NCI-H2029 treated with DMSO at 0.1 percent for 48 hours (cell line): ENCODE measurements around the gene HACE1.
A peak's percentile ranks its signal among the peaks of the same experiment; 100 is the strongest.
"Not testable (repeated sequence)": the region's sequence is repeated elsewhere in the genome, so short reads cannot be mapped to it uniquely, and the experiment has no call there.

ENCODE experiments used
- DNase-seq: peaks from one replicate; lab custom pipeline; 2025; lab: John Stamatoyannopoulos, UW

Gene HACE1, protein sequence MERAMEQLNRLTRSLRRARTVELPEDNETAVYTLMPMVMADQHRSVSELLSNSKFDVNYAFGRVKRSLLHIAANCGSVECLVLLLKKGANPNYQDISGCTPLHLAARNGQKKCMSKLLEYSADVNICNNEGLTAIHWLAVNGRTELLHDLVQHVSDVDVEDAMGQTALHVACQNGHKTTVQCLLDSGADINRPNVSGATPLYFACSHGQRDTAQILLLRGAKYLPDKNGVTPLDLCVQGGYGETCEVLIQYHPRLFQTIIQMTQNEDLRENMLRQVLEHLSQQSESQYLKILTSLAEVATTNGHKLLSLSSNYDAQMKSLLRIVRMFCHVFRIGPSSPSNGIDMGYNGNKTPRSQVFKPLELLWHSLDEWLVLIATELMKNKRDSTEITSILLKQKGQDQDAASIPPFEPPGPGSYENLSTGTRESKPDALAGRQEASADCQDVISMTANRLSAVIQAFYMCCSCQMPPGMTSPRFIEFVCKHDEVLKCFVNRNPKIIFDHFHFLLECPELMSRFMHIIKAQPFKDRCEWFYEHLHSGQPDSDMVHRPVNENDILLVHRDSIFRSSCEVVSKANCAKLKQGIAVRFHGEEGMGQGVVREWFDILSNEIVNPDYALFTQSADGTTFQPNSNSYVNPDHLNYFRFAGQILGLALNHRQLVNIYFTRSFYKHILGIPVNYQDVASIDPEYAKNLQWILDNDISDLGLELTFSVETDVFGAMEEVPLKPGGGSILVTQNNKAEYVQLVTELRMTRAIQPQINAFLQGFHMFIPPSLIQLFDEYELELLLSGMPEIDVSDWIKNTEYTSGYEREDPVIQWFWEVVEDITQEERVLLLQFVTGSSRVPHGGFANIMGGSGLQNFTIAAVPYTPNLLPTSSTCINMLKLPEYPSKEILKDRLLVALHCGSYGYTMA

DNA sequence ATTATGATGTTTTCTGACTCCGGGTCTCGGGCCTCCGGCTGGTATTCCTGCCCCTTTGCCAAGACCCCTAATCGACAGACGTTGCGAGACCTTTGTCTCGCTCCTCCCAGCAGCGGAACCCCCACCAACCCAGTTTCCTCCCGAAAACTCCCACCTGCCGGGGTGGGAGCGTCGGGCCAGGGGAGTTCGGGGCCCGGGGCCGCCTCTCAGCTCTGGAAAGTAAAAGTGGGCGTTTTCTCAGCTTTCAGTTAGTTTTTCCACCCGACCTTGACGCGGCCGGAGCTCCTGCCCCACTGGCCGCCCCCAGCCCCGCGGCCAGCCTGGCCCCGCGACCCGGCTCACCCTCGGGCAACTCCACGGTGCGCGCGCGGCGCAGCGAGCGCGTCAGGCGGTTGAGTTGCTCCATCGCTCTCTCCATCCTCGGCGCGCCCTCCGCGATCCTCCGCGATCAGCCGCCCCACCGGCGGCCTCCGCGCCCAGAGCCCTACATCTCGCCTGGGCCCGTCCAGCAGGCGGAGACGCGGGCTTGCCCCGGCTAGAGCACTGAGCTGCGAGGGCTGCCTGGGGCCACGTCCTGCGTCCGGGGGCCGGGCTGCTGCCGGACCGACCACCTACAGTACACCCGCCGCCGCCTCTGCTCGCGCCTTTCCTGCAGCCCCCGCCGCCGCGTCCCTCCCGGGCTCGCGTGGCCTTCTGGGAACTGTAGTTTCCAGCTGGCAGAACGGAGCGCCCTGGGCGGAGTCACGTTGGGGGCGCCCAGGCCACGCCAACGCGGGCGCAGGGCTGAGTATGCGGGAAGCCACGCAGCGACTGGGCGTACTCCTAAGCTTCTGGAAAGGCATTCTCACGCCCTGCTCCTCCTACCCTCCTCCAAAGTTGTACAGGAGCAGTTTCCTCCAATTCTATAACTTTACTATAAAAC, at the start of gene HACE1:
Gene HACE1 (minus strand): TSS at position 695 of the 922 bp plus-strand sequence. CDS start 277 bp downstream, at position 418.
- DNase-seq, result peak; percentile 79

DNA sequence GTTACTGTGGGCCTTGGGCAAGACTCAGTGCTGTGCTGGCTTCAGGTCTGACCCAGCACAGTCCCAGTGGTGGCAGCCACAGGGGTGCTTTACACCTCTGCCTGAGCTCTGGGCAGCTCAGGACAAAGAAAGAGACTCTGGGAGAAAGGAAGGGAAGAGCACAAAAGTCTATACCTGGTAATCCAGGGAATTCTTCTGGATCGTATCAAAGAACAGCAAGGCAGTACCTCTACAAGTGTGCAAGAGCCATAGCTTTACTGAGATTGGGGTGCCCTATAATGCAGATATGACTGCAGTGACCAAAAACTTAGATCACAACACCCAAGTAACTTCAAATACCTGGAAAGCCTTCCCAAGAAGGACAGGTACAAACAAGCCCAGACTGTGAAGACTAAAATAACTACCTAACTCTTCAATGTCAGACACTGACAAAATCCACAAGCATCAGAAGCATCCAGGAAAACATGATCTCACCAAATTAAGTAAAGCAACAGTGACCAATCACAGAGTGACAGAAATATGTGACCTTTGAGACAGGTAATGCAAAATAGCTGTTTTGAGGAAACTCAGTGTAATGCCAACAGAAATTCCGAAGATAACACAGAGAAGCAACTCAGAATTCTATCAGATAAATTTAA, 49.3 kb upstream of the HACE1 start:
- no peak for DNase-seq

DNA sequence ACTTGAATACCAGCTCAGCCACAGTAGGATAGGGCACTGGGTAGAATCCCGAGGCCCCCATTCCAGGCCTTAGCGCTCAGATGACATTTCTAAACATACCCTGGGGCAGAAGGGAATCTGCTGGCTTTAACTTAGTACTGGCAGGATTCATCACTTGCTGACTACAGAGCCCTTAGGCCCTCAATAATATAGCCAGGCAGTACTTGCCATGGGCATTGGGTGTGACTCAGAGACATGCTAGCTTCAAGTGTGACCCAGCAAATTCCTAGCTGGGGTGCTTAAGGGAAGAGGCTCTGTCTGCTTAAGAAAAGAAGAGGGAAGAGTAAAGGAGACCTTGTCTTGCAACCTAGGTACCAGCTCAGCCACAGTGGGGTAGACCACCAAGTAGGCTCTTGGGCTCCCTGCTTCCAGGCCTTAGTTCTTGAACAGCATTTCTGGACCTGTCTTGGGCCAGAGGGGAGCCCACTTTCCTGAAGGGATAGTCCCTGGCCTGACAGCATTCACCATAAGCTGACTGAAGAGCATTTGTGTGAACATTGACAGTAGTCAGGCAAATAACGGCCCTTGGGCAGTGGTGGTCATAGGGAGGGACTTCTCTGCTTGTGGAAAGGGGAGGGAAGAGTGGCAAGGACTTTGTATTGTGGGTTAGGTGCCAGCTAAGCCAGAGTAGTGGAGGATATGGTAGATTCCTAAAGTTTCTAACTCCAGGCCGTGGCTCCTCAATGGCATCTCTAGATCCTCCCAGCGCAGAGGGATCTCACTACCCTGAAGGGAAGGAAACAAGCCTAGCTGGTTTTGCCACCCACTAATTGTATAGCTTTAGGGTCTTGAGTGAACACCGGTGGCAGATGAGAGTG, 48.5 kb upstream of the HACE1 start:
- DNase-seq, result no peak

DNA sequence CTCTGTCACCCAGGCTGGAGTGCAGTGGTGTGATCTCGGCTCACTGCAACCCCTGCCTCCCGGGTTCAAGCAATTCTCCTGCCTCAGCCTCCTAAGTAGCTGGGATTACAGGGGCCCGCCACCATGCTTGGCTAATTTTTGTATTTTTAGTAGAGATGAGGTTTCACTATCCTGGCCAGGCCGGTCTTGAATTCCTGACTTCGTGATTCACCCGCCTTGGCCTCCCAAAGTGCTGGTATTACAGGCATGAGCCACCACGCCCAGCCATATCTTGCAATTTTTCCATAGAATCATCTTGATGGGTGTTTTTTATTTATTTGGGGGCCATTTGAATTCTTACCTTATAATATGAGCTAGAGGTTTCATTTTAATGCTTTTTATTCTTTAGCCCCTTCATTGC, 39.2 kb upstream of the HACE1 start:
- not testable (repeated sequence) for DNase-seq

DNA sequence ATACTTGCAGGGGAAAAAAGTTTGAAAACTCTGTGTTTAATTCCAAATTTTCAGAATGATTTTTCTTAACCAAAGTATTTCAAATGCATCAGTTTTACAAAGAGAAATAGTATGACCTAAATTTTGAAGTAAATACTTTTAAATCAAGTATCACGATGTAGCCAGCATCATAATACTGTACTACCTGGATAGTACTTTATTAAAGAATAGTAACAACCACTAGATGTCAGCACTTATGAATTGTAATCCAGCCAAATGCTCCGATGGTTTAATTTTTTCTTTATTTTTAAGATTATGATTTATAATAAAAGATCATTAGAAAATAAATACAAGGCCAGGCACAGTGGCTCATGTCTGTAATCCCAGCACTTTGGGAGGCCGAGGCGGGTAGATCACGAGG, 37.2 kb upstream of the HACE1 start:
- DNase-seq, result no peak

DNA sequence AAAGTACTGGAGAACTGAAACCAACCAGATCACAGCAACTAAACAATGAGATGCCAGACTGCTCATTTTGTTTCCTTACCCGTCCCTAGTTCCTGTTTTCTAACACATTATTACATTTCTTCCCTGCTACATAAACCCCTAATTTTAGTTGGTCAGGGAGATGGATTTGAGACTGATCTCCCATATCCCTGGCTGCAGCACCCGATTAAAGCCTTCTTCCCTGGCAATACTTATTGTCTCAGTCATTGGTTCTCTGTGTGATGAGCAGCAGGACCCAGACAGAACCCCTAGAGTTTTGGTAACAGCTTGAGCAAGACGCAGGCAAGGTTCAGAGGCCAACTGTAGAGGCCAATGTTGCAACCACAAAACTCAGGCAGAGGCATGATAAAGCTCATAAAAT, 28.3 kb upstream of the HACE1 start:
- DNase-seq, result no peak

DNA sequence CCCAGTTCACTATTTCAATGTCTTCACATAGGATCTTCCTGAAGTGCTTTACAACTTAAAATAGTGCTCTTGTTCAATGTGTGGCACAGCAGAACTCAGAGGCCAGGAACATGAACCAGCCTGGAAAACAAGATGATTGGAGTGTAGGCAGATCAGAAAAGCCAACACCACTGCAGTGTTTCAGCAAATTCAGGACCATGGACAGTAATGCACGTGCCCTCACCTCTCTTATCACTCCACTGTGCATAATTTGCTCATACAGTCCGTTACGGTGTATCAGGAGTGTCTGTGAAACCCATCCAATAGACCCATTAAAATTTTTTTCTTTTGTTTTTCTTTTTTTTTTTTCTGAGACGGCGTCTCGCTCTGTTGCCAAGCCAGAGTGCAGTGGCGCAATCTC, 27.6 kb upstream of the HACE1 start:
- no peak for DNase-seq

DNA sequence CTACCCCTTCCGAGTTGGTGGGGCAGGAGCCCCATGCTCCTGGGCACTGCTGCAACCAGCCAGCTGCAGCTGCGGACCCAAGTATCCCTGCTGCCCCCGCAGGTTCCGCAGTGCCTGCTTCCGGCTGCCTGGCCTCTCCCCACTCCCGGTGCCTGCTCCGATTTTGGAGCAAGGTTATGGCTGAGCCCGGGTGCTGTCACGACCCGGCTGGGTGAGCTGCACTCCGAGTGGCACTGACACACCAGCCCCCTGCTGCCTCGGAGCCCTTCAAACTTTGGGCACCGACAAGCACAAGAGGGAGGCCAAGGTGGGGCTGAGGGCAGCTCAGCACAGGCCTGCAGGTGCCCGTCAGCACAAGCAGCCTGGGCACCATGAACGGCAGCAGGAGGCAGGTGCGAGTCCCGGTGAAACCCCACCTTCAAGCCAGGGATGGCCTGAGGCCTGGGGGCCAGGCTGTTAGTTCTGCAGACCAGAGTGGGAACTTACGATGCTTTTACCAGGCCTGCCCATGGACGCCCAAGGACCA, 25.9 kb upstream of the HACE1 start:
- no peak for DNase-seq

DNA sequence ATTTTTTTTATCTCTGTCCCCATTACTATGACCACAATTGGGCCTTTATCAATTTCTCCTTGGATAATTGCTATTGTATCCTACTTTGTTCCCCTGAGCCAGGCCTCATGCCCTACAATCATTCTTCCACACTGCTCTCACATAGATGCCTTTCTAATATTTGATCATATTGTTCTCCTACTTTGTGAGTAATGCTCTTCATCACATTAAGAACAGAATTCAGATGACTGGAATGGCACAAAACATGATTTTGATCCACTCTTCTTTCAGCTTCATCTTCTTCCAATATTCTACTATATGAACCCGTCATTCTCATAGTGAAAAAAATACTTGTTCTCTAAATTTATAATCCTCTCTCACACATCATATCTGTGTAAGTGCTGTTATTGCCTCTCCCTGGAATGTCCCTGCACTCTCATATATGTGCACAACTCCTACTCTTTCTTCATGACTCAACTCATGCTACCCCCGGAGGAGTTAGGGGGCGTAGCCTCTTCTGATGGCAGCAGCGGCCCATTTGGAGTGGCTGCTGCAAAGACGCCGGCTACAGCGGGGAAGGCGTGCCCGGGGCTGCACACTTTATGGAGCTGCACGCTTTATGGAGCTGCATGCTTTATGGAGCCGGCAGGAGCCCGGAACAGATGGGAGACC, 25.3 kb upstream of the HACE1 start:
- no peak for DNase-seq

DNA sequence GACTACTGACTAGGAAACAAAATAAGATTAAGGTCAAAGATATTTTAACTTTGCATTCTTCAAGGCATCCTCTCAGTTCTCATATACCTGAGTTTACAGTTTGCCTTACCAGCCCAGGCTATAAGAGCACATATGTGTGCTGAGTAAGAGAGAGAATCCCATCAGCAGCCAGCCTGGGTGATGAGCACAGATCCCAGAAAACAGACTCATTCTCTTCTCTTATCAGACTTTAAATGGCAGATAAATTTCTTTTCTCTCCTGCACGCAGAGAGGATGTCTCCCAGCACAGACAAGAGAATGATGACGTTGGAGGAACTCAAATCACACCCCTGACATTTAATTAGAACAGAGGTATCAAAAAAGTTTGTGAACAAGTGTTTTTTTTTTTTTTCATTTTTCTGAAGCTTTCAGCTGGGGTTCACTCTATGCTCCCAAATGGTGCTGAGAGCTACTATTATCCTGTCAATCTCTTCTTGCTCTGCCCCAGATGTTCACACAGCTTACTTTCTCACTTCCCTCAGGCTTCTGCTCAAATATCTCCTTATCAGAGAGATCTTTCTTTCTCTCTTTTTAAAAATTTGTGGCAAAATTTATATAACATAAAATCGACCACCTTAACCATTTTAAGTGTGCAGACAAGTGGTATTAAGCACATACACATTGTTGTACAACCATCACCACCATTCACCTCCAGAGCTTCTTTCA, 22.4 kb upstream of the HACE1 start:
- no peak for DNase-seq

DNA sequence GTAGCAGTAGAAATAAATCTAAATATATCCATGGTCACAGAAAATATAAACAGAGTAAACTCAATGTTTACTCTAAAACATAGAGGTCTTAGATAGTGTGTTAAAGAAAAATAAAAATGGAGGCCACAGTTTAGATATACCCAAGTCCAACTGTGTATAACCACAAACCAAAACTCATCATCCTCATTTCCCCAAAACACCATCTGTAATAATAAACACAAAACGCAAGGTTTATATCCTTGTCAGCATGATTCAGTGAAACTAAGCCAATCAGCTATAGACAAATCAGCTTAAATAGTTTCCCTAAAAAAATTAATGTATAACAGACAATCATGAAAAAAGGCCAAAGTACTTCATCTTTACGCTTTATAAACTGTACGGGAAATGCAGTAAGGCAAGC, 2.7 kb upstream of the HACE1 start:
- DNase-seq, result no peak

DNA sequence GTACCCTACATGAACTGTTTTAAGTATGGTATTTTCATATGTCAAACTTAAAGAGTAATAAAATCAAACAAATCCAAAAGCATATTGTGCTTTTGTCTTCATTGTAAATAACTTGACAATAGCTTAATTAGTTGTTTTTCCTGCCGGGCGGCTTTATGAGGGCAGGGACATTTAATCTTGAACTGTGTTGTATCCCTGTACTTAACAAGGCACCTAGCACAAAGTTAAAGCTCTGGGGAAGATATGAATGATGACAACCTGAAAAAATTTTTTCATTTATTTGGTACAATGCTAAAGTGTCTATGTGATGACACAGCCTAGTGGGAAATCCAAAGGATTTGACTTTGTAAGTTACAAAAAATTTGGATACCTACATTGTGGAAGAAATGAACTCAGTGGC, 502 bp upstream of the HACE1 start:
- no peak for DNase-seq

DNA sequence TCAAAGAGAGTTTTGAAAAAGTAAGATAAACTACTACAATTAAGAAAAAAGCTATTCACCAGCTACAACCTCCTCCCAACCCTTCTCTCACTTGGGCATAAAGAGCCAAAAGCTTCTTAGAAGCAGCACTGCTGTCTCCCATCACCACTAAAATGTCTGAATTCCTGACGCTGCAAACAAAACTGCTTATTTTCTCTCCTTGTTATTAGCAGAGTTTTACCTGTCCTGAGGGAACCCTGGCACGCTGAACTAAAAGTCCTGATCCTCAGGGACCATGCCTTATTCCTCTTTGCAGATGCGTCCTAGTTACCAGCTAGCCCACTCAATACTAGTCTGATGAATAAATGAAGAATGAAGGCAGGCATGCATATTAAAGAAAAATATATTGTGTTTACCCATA, 1.1 kb downstream of the HACE1 start:
- no peak for DNase-seq

DNA sequence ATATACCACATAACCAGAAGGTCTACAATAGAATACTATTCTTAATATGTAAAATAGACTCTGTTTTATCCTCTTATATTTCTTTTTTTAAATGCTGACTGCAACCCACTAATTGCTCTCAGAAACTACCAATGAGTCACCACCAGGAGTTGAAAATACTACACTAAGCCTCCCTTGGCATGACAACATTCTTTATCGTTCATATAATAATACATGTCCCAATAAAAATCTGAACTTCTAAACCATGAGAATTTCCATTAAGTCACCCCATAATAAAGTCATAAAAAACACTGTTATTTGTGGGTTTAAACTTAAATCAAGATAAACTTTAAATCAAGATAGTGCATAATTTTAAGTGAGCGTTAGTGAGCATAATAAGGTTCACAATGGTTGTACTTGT, 4.2 kb downstream of the HACE1 start:
- no peak for DNase-seq

DNA sequence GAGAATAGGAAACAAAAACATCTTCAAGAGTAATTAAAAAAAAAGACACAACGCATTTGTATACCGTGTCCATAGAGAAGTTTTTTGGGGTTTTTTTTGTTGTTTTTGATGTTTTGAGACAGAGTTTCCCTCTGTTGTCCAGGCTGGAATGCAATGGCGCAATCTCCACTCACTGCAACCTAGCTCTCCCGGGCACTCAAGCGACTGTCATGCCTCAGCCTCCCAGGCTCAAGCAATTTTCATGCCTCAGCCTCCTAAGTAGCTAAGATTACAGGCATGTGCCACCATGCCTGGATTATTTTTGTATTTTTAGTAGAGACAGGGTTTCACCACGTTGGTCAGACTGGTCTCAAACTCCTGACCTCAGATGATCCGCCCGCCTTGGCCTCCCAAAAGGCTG, 12.0 kb downstream of the HACE1 start:
- DNase-seq, result not testable (repeated sequence)

DNA sequence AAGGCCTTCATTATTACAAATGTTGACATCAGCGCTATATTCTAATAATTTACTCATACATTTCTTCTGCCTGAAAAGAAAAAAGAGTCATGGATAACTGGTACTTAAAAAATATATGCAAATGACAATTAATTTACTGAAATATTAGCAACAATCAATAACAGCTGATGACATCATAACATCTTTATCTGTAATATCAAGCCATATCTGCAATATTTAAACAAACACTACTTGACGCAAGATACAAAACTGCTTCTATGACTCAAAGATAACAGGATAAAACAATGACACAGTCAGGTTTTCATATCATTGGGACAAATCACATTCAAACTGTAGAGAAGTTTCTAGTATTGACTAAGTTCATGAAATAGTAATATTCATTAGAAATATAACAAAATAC, 16.5 kb downstream of the HACE1 start:
- DNase-seq, result no peak

DNA sequence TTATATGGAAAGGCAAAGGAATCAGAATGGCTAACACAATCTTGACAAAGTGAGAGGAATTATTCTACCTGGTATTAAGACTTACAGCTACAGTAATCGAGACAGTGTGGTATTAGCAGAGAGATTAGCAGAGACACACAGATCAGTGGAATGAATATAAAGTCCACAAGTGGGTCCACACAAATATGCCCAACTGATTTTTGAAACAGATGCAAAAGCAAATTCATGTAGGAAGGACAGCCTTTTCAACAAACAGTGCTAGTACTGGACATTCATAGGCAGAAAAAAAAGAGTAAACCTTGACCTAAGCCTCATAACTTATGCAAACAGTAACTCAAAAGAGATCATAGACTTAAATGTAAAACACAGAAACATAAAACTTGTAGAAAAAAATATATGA, 22.6 kb downstream of the HACE1 start:
- no peak for DNase-seq

DNA sequence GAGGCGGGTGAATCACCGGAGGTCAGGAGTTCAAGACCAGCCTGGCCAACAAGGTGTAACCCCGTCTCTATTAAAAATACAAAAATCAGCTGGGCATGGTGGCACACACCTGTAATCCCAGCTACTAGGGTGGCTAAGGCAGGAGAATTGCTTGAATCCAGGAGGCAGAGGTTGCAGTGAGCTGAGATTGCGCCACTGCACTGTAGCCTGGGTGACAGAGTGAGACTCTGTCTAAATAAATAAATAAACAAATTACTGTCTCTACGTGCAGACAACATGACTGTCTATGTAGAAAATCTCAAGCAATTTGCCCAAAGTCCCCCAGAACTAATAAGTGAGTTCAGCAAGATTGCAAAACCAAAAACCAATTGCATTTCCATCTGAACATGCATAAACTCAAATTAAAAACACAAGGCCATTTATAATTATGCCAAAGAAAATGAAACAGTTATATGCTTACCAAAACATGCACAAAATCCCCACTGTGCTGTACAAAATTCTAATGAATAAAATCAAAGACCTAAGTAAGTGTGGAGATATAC, 23.2 kb downstream of the HACE1 start:
- DNase-seq, result not testable (repeated sequence)

DNA sequence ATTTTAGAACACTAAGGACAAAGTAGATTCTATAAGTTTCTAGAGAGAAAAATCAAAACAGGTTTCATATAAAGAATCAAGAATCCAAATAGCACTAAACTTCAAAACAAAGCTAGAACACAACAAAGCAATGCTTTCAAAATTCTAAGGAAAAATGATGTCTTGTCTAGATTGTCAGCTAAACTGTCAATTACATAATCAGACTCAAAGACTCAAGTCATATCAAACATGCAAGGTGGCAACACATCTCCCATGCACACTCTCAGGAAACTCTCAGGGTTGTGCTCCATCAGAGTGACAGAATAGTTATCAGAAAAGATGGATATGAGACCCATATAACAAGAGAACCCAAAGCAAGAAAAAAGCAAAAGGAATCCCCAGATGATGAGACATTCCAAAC, 23.9 kb downstream of the HACE1 start:
- no peak for DNase-seq
